Fibroblast of lung (primary cell): Measurements from ENCODE around the gene ELAPOR2. TPM values are rescaled to one million over a fixed set of nuclear protein-coding genes. Genes with fewer than 3 reads are reported as not detected.
"Not testable (repeated sequence)": the region's sequence is repeated elsewhere in the genome, so short reads cannot be mapped to it uniquely, and the experiment has no call there.

Source experiments
- DNase-seq, 2 donors: peaks; one replicate each; pipeline versions ENCODE4 v3.0.0 to v3.0.0-alpha.2; 2010; ENCODE audit warnings: low read depth in 2 of 2
- H2AFZ ChIP-seq: 2 replicates; pipeline ENCODE4 v1.5.1; 2012; ENCODE audit warnings: low read length, control low read depth, inconsistent platforms
- H3K27ac ChIP-seq: 2 replicates; pipeline ENCODE4 v1.5.1; 2011; ENCODE audit warnings: low read length, control low read depth; ENCODE audit not compliant: insufficient read depth
- H3K27me3 ChIP-seq: 2 replicates; pipeline ENCODE4 v1.5.1; 2011; ENCODE audit warnings: mild to moderate bottlenecking, low read length; ENCODE audit not compliant: control insufficient read depth, insufficient read depth
- H3K36me3 ChIP-seq: 2 replicates; pipeline ENCODE4 v1.5.1; 2011; ENCODE audit warnings: low read length; ENCODE audit not compliant: control insufficient read depth, insufficient read depth
- H3K4me1 ChIP-seq: 2 replicates; pipeline ENCODE4 v1.5.1; 2011; ENCODE audit warnings: low read length; ENCODE audit not compliant: control insufficient read depth, insufficient read depth; ENCODE audit errors: extremely low read depth
- H3K4me2 ChIP-seq: 2 replicates; pipeline ENCODE4 v1.5.1; 2011; ENCODE audit warnings: low read length, control low read depth; ENCODE audit not compliant: insufficient read depth; ENCODE audit errors: extremely low read depth
- H3K4me3 ChIP-seq, 4 experiments: fragments of 200-600 bp in 1 of 4; sonication (generic) in 1 of 4; replicated peaks in 1 of 4; 2 replicates each; pipeline ENCODE4 v1.5.1; 2011 to 2016; ENCODE audit warnings: low read length in 4 of 4, low read depth in 3 of 4, mild to moderate bottlenecking in 3 of 4, control low read depth in 2 of 4, inconsistent platforms in 1 of 4, mixed read lengths in 1 of 4; ENCODE audit not compliant: insufficient read depth in 1 of 4; ENCODE audit errors: control extremely low read depth in 1 of 4
- H3K79me2 ChIP-seq: 2 replicates; pipeline ENCODE4 v1.5.1; 2012; ENCODE audit warnings: mild to moderate bottlenecking, low read length, inconsistent platforms; ENCODE audit not compliant: control insufficient read depth, insufficient read depth
- H3K9ac ChIP-seq: 2 replicates; pipeline ENCODE4 v1.5.1; 2011; ENCODE audit warnings: mild to moderate bottlenecking, low read length, control low read depth; ENCODE audit not compliant: insufficient read depth
- H3K9me3 ChIP-seq: 2 replicates; pipeline ENCODE4 v1.5.1; 2012; ENCODE audit warnings: low read depth, low read length; ENCODE audit not compliant: control insufficient read depth, insufficient read depth
- H4K20me1 ChIP-seq: 2 replicates; pipeline ENCODE4 v1.5.1; 2011; ENCODE audit warnings: low read length; ENCODE audit not compliant: control insufficient read depth, insufficient read depth; ENCODE audit errors: extremely low read depth
- EZH2 ChIP-seq: IDR thresholded peaks from 2 replicates; pipeline ENCODE4 v1.5.1; 2012; ENCODE audit warnings: low read length, control low read depth, mild to moderate bottlenecking; ENCODE audit errors: missing control alignments
- polyA plus RNA-seq, 2 donors: library from polyadenylated mRNA; depleted of rRNA in 1 of 2; stranded (reverse) in 1 of 2; unstranded in 1 of 2; fragments of >200 nt; gene quantifications; 2 replicates each; pipeline ENCODE4 v1.2.1, GENCODE V29; 2011 to 2012; ENCODE audit warnings: missing spikeins in 1 of 2
- total RNA-seq: library from RNA; depleted of rRNA; stranded (reverse); fragments of >200 nt; gene quantifications from 2 replicates; pipeline ENCODE4 v1.2.1, GENCODE V29; 2014
- TF ChIP-seq, protein P1 (sequence below), 2 donors: IDR thresholded peaks in 1 of 2; conservative IDR thresholded peaks in 1 of 2; 1 replicate in 1 of 2; 2 replicates in 1 of 2; pipeline ENCODE4 v1.5.1; 2011 to 2012; ENCODE audit warnings: low read length in 2 of 2, control low read depth in 1 of 2, inconsistent platforms in 1 of 2, low read depth in 1 of 2, mild to moderate bottlenecking in 1 of 2

Gene ELAPOR2
- total and polyA plus RNA-seq, 2 donors (not counting 1 experiment from before 2014, with no cell fraction given) = 5.5 to 5.9 TPM

DNA sequence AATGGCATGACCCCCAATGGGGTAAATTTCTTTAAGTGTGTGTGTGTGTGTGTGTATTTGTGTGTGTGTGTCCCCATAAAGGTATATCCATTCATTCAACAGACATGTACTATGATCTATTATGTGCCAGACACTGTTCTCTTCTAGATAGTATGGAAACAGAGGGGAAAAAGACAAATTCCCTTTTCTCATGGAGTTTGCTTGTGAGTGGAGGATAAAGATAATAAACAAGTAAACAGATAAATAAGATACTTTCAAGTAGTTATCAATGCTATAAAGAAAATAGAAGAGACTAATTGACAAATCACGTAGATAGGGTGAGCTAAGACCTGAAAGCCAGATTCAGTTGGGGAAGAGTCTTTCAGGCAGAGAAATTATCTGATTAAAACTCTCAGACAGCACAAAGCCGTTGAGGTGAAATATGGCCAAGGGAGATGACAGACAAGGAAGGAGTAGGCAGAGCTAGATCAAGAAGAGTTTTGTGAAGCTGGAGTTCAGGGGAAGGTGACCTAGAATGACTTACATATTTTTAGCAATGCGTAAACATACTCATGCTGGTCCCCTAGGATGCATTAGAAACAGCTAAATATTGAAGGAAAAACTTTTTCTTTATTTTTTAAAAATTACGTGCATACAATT, 47.6 kb upstream of the ELAPOR2 start:
- no peaks in the 10 kb centered on the region for H3K9me3 ChIP-seq
- H3K4me2 ChIP-seq = no peak overlapping the region

DNA sequence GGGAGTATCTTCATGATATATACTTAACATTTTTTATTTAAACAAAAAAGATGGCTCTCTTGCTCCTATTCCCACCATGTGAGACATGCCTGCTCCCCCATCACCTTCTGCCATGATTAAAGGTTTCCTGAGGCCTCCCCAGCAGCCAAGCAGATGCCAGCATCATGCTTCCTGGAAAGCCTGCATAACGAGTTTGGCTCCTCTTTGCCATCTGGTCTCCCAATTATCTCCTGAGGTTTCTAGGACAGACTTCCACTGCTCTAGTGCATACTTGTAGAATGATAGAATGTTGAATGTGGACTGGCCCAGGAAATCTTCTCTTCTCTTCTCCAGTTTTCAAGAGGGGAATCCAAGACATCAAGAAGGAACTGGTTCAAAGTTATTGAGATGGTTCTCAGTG, 45.9 kb upstream of the ELAPOR2 start:
- no peak overlapping the region for H3K4me2 ChIP-seq
- DNase-seq = no peak
- no peak overlapping the region for H3K4me3 ChIP-seq
- no peaks in the 10 kb centered on the region for H3K79me2 ChIP-seq
- H4K20me1 ChIP-seq = no peaks in the 10 kb centered on the region
- H3K9me3 ChIP-seq = no peaks in the 10 kb centered on the region
- no peak overlapping the region for H2AFZ ChIP-seq
- H3K4me1 ChIP-seq = no peaks in the 10 kb centered on the region
- H3K36me3 ChIP-seq = no peaks in the 10 kb centered on the region
- no peak for TF ChIP-seq EZH2
- TF ChIP-seq, protein P1, sequence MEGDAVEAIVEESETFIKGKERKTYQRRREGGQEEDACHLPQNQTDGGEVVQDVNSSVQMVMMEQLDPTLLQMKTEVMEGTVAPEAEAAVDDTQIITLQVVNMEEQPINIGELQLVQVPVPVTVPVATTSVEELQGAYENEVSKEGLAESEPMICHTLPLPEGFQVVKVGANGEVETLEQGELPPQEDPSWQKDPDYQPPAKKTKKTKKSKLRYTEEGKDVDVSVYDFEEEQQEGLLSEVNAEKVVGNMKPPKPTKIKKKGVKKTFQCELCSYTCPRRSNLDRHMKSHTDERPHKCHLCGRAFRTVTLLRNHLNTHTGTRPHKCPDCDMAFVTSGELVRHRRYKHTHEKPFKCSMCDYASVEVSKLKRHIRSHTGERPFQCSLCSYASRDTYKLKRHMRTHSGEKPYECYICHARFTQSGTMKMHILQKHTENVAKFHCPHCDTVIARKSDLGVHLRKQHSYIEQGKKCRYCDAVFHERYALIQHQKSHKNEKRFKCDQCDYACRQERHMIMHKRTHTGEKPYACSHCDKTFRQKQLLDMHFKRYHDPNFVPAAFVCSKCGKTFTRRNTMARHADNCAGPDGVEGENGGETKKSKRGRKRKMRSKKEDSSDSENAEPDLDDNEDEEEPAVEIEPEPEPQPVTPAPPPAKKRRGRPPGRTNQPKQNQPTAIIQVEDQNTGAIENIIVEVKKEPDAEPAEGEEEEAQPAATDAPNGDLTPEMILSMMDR (conservative IDR thresholded peaks at IDR 0.05 in 1 of 2, IDR thresholded peaks at IDR 0.05 in 1 of 2; ENCODE audit: low read depth in 1 of 2, low read length in 2 of 2) = no peak
- H3K27ac ChIP-seq = no peak overlapping the region
- no peak overlapping the region for H3K9ac ChIP-seq
- no peaks in the 10 kb centered on the region for H3K27me3 ChIP-seq

More for the DNA sequence above, 47.6 kb upstream of the ELAPOR2 start:
- Histone ChIP-seq H3K27ac (no peak overlapping the region), H2AFZ (no peak overlapping the region), H4K20me1 (no peaks in the 10 kb centered on the region), H3K4me3 (no peak overlapping the region), H3K36me3 (no peaks in the 10 kb centered on the region), H3K79me2 (no peaks in the 10 kb centered on the region), H3K27me3 (no peaks in the 10 kb centered on the region), H3K4me1 (no peaks in the 10 kb centered on the region), H3K9ac (no peak overlapping the region)
- TF ChIP-seq EZH2 = no peak
- TF ChIP-seq, protein P1 (conservative IDR thresholded peaks at IDR 0.05 in 1 of 2, IDR thresholded peaks at IDR 0.05 in 1 of 2; ENCODE audit: low read depth in 1 of 2, low read length in 2 of 2) = no peak
- no peak for DNase-seq

DNA sequence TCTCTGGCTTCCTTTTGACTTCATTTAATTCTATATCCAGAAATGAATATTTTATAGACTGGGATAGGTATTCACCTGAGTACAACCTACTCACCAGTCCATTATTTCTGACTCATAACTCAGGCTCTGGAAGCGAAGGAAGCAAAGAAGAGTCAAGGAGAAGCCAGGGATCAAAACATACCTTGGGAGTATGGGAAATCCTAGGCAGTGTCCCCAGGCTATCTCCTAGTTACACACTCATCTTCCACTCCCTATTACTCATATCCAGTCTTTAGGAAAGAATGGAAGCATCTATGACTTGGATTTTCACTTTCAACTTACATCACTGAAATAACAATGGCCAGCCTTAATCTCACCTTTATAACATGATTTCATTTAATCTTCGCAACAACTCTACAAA, 40.9 kb upstream of the ELAPOR2 start:
- H3K27me3 ChIP-seq = no peaks in the 10 kb centered on the region
- H3K79me2 ChIP-seq = no peaks in the 10 kb centered on the region
- H4K20me1 ChIP-seq = no peaks in the 10 kb centered on the region
- H3K4me2 ChIP-seq = no peak overlapping the region
- no peak overlapping the region for H3K27ac ChIP-seq
- TF ChIP-seq, protein P1 (conservative IDR thresholded peaks at IDR 0.05 in 1 of 2, IDR thresholded peaks at IDR 0.05 in 1 of 2; ENCODE audit: low read depth in 1 of 2, low read length in 2 of 2) = no peak
- no peak for TF ChIP-seq EZH2
- H2AFZ ChIP-seq = no peak overlapping the region
- H3K9me3 ChIP-seq = no peaks in the 10 kb centered on the region
- H3K9ac ChIP-seq = no peak overlapping the region
- no peak for DNase-seq
- H3K4me1 ChIP-seq = no peaks in the 10 kb centered on the region
- no peak overlapping the region for H3K4me3 ChIP-seq
- H3K36me3 ChIP-seq = no peaks in the 10 kb centered on the region

DNA sequence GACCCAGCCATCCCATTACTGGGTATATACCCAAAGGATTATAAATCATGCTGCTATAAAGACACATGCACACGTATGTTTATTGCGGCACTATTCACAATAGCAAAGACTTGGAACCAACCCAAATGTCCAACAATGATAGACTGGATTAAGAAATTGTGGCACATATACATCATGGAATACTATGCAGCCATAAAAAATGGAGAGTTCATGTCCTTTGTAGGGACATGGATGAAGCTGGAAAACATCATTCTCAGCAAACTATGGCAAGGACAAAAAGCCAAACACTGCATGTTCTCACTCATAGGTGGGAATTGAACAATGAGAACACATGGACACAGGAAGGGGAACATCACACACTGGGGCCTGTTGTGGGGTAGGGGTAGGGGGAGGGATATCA, 37.9 kb upstream of the ELAPOR2 start:
- not testable (repeated sequence) for H2AFZ ChIP-seq, H4K20me1 ChIP-seq, H3K4me2 ChIP-seq, DNase-seq, H3K79me2 ChIP-seq, H3K27me3 ChIP-seq, H3K9me3 ChIP-seq, H3K9ac ChIP-seq, H3K27ac ChIP-seq, H3K4me1 ChIP-seq, H3K4me3 ChIP-seq, H3K36me3 ChIP-seq
